ENCODE data around the gene MTERF1.
"Not testable (repeated sequence)": the region's sequence is repeated elsewhere in the genome, so short reads cannot be mapped to it uniquely, and the experiment has no call there.

Gene MTERF1

DNA sequence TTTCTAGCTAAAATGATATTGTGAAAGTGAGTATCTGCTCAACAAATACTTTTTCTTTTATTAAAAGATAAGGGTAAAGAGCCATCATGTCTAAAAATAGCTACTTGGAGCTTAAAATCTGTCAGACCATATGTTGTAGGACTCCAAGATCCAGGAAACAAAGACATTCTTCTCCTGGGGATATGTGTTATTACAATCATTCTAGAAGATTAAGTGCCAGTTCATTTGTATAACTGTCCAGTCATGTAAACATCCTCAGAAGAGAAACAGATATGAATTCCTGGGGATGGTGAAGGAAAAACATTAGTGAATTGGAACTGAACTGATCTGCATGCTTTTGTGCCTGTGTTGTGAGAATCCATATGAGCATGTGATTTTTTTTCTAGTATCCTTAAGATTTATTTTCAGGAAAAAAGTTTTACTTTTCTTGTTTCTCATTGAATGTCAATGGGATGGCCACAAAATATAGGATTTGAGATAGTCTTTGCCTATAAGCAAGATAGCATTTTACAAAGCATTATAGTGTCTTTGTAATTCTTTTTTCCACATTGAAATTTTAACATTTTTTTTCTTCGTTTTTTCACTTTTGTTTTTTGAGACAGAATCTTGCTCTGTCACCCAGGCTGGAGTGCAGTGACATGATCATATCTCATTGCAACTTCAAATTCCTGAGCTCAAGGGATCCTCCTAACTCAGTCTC, 14.4 kb upstream of the MTERF1 start:
- H3K27me3 Mint-ChIP-seq, result peaks cover 1% of the 10 kb centered on the region
- intact Hi-C loops (cut with micrococcal nuclease), result no loop called here
- no peaks in the 10 kb centered on the region for H3K9me3 Mint-ChIP-seq
- no peak overlapping the region for H3K4me3 Mint-ChIP-seq
- no peaks in the 10 kb centered on the region for H3K36me3 Mint-ChIP-seq (ENCODE audit: low read depth)
- H3K4me1 Mint-ChIP-seq (ENCODE audit: low read depth), result no peaks in the 10 kb centered on the region
- H3K27ac Mint-ChIP-seq, result no peak overlapping the region

DNA sequence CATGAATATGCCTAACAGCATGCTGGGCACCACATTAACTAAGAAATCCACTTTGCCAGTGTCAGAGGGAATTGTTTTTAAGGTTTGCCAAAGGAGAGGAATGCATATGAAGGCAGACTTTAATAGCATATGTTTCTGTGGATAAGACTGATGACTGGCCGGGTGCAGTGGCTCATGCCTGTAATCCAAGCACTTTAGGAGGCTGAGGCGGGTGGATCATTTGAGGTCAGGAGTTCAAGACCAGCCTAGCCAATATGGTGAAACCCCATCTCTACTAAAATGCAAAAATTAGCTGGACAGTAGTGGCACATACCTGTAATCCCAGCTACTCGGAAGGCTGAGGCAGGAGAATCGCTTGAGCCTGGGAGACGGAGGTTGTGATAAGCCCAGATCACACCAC, 13.2 kb upstream of the MTERF1 start:
- H3K4me3 Mint-ChIP-seq; H3K27ac Mint-ChIP-seq; intact Hi-C loops (cut with micrococcal nuclease); H3K9me3 Mint-ChIP-seq; H3K4me1 Mint-ChIP-seq (ENCODE audit: low read depth); H3K36me3 Mint-ChIP-seq (ENCODE audit: low read depth); H3K27me3 Mint-ChIP-seq: not testable (repeated sequence)

DNA sequence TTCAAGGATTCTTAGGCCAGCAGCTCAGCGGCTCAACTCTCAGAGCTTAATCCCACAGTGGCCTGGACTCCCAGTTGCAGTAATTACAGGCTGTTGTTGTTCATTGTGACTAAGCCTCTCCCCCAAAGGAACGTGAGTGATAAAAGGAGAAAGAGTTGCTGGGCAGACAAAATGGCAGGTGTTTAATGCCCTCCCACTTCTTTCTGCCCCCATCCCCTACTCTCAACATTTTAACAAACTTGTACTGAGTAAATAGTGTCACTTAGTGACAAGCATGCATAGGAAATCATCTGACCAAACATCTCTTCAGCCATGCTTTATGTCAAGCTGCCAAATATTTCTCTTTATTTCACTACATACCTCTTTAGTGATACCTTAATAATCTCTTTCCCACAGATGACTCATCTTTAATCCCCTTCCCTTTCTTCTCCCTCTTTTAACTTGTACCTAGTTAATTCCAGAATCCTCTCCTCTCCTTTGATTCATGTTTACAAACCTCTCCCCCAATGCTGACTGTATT, 12.4 kb upstream of the MTERF1 start:
- H3K27ac Mint-ChIP-seq, result no peak overlapping the region
- intact Hi-C loops (cut with micrococcal nuclease), result no loop called here
- peaks cover 10% of the 10 kb centered on the region for H3K9me3 Mint-ChIP-seq

DNA sequence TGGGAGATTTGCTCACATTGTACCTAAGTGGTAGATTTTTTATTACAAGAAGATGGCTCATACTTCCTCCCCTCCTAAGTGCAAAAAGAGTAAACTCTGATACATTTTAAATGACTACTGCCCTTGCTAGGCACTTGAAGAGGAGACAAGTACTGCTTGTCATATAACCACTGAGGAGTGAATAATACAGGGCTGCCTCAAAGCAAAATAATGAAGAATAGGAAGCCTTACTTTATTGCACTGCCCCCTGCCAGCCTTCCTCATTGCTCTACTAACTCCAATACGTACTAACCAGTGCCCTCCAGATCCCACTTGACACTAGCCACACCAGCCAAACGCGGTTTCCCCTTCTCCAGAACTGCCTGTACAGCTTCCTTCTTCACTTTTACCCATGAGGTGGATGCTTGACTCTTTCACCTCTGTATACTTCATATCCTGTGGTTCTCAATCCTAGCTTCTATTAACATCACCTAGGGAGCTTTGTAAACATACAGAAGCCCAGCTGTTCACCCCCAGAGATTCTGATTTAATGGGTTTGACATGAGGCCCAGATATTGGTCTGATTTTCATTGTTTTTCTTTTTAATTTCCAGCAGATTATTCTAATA, 11.7 kb upstream of the MTERF1 start:
- Mint-ChIP-seq H3K27ac (no peak overlapping the region), H3K4me3 (no peak overlapping the region), H3K4me1 (ENCODE audit: low read depth) (no peaks in the 10 kb centered on the region), H3K27me3 (peaks cover 1% of the 10 kb centered on the region), H3K36me3 (ENCODE audit: low read depth) (no peaks in the 10 kb centered on the region), H3K9me3 (peaks cover 12% of the 10 kb centered on the region)
- intact Hi-C loops (cut with micrococcal nuclease), result no loop called here

More for the DNA sequence above, 12.4 kb upstream of the MTERF1 start:
- peaks cover 1% of the 10 kb centered on the region for H3K27me3 Mint-ChIP-seq
- H3K4me3 Mint-ChIP-seq, result no peak overlapping the region
- no peaks in the 10 kb centered on the region for H3K4me1 Mint-ChIP-seq (ENCODE audit: low read depth)
- H3K36me3 Mint-ChIP-seq (ENCODE audit: low read depth), result no peaks in the 10 kb centered on the region

DNA sequence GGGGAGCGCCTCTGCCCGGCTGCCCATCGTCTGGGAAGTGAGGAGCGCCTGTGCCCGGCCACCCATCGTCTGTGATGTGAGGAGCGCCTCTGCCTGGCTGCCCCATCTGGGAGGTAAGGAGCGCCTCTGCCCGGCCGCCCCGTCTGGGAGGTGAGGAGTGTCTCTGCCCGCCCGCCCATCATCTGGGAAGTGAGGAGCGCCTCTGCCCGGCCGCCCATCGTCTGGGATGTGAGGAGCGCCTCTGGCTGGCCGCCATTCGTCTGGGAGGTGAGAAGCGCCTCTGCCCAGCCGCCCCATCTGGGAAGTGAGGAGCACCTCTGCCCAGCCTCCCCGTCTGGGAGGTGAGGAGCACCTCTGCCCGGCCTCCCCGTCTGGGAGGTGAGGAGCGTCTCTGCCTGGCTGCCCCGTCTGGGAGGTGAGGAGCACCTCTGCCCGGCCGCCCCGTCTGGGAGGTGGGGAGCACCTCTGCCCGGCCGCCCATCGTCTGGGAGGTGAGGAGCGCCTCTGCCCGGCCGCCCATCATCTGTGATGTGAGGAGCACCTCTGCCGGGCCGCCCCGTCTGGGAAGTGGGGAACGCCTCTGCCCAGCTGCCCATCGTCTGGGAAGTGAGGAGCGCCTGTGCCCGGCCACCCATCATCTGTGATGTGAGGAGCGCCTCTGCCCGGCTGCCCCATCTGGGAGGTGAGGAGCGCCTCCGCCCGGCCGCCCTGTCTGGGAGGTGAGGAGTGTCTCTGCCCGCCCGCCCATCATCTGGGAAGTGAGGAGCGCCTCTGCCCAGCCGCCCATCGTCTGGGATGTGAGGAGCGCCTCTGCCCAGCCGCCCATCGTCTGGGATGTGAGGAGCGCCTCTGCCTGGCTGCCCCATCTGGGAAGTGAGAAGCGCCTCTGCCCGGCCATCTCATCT, 8.0 kb upstream of the MTERF1 start:
- H3K36me3 Mint-ChIP-seq (ENCODE audit: low read depth); H3K4me1 Mint-ChIP-seq (ENCODE audit: low read depth); H3K4me3 Mint-ChIP-seq; H3K27me3 Mint-ChIP-seq; intact Hi-C loops (cut with micrococcal nuclease); H3K27ac Mint-ChIP-seq: not testable (repeated sequence)
- H3K9me3 Mint-ChIP-seq, result peaks cover 21% of the 10 kb centered on the region

DNA sequence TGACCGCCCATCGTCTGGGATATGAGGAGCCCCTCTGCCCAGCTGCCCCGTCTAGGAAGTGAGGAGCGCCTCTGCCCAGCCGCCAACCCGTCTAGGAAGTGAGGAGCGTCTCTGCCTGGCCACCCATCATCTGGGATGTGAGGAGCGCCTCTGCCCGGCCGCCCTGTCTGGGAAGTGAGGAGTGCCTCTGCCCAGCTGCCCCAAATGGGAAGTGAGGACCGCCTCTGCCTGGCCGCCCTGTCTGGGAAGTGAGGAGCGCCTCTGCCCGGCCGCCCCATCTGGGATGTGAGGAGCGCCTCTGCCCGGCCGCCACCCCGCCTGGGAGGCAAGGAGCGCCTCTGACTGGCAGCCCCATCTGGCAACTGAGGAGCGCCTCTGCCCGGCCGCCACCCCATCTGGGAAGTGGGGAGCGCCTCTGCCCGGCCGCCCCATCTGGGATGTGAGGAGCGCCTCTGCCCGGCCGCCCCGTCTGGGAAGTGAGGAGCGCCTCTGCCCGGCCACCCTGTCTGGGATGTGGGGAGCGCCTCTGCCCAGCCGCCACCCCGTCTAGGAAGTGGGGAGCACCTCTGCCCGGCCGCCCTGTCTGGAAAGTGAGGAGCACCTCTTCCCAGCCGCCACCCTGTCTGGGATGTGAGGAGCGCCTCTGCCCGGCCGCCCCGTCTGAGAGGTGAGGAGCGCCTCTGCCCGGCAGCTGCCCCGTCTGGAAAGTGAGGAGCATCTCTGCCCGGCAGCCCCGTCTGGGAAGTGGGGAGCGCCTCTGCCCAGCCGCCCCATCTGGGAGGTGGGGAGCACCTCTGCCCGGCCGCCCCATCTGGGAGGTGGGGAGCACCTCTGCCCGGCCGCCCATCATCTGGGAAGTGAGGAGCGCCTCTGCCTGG, 7.1 kb upstream of the MTERF1 start:
- H3K27ac Mint-ChIP-seq; H3K27me3 Mint-ChIP-seq; H3K4me1 Mint-ChIP-seq (ENCODE audit: low read depth); H3K4me3 Mint-ChIP-seq; H3K36me3 Mint-ChIP-seq (ENCODE audit: low read depth); intact Hi-C loops (cut with micrococcal nuclease): not testable (repeated sequence)
- peaks cover 21% of the 10 kb centered on the region for H3K9me3 Mint-ChIP-seq

DNA sequence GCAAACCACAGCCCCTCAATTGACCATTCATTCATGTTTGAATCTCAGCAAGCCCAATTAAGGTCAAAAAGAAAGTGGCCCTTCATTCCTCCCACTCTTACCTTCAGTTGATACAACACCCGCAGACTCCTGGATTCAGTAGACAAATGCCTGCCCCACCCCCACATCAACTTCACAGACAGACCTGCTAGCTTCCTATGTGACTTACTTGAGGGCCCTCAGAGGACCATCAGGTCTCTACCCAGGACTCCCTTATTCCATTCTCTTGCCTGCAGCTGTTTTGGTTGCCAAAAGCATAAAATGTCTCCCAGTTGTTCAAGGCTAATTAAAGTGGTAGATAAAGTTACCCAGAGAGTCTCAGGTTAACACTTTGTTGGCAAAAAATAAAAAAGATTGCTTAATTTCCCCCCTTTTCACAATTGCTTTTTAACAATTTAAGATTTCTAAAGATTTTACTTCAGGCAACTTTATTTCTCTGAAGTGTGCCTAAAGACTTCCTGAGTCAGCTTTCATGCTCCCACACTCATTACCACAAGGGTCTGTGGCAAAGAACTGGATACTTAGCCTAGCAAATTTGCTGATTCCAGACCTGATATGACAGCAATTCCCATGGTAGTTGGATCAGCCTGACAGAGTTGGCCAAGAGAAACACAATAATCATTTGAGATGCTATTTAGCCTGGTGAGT, 3.3 kb upstream of the MTERF1 start:
- intact Hi-C loops (cut with micrococcal nuclease), result loop anchor here (5.0 kb wide), 1 partner anchor 563 kb away; the partner anchor contains the start of gene GATAD1
- Mint-ChIP-seq H3K36me3 (ENCODE audit: low read depth) (peaks cover 9% of the 10 kb centered on the region), H3K27ac (no peak overlapping the region), H3K4me3 (no peak overlapping the region), H3K27me3 (peaks cover 2% of the 10 kb centered on the region), H3K9me3 (peaks cover 14% of the 10 kb centered on the region), H3K4me1 (ENCODE audit: low read depth) (peaks cover 4% of the 10 kb centered on the region)

DNA sequence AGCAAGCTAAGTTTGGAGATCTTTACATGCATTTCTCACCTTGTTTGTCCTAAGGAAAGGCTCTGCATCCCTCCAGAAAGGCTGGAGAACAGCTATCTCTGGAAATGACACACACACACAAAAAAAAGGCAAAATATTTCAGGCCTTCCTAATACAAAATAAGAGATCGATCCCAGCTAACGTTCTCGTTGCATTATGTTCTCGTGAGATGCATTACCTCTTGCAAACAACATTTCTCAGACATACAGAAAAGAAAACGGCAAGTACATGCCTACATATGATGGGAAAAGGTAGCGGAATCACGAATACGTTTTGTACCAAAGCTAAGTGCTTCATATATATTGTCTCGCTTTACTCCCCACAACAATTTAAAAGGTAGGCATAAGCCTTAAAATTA, 488 bp downstream of the MTERF1 start:
- Mint-ChIP-seq H3K27ac (peak overlapping the region; percentile 79), H3K4me1 (ENCODE audit: low read depth) (peaks cover 23% of the 10 kb centered on the region), H3K4me3 (peak overlapping the region; percentile 93), H3K27me3 (peaks cover 2% of the 10 kb centered on the region), H3K9me3 (no peaks in the 10 kb centered on the region), H3K36me3 (ENCODE audit: low read depth) (peaks cover 30% of the 10 kb centered on the region)
- intact Hi-C loops (cut with micrococcal nuclease), result loop anchor here (1.0 to 5.0 kb wide), 3 partner anchors 49 to 567 kb away; partner anchors contain the start of genes AKAP9 and GATAD1

DNA sequence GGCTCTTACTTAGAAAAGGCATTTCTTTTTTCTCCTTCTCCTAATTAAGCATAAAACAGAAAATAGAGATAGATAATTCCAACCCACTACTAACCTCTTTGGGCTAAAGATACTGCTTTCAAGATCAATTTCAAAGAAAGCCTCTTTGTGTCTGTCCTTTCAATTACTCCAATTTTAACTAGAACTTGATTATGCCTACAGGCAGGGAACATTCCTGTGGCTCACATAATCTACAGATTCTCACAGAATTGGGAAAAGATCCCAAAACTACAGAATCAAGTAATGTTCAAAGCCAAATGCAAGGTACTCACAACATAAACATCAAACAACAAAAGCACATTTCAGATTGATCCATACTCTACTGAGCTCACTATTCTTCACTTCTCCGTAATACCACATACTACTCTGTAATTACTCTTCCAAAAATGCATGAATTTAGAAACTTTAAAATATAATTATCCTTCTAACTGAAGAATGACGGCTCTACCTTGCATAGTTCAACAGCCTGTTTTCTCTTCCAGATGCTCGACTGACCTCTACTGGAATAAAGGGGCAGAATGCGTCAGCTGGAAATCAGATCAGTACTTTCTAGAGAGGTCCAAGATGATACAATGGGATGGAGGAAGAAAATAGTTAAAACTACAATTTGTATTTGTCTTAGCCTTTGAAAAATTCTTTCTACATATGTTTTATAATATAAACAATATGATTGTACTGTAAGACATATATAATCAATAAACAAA, 3.9 kb downstream of the MTERF1 start:
- no peak overlapping the region for H3K27ac Mint-ChIP-seq
- intact Hi-C loops (cut with micrococcal nuclease), result loop anchor here (10.0 kb wide), 1 partner anchor 792 kb away; no protein-coding TSS in a partner anchor
- no peaks in the 10 kb centered on the region for H3K9me3 Mint-ChIP-seq
- peaks cover 23% of the 10 kb centered on the region for H3K4me1 Mint-ChIP-seq (ENCODE audit: low read depth)
- no peak overlapping the region for H3K4me3 Mint-ChIP-seq
- H3K27me3 Mint-ChIP-seq, result no peaks in the 10 kb centered on the region
- H3K36me3 Mint-ChIP-seq (ENCODE audit: low read depth), result peaks cover 47% of the 10 kb centered on the region

DNA sequence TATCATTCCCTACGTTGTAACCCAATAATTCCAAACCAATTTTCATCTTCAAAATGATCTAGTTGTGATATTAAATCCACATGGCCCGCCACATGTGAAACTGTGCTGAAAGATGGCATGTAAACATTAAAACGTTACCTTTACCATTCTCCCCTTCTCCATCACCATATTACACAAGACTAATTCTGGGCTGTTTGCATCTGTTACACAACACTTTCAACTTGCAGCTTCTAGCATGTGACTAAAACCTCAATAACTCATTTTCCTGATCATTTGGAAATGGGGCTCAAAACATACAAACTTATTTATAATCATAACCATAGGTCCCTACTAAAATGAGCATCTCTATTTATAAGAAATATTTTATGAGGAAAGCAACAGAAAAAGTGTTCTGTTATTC, 4.7 kb downstream of the MTERF1 start:
- H3K36me3 Mint-ChIP-seq (ENCODE audit: low read depth), result peaks cover 47% of the 10 kb centered on the region
- intact Hi-C loops (cut with micrococcal nuclease), result loop anchor here (10.0 kb wide), 1 partner anchor 791 kb away; no protein-coding TSS in a partner anchor
- H3K4me3 Mint-ChIP-seq, result no peak overlapping the region
- no peaks in the 10 kb centered on the region for H3K9me3 Mint-ChIP-seq
- no peak overlapping the region for H3K27ac Mint-ChIP-seq
- peaks cover 29% of the 10 kb centered on the region for H3K4me1 Mint-ChIP-seq (ENCODE audit: low read depth)
- H3K27me3 Mint-ChIP-seq, result no peaks in the 10 kb centered on the region

DNA sequence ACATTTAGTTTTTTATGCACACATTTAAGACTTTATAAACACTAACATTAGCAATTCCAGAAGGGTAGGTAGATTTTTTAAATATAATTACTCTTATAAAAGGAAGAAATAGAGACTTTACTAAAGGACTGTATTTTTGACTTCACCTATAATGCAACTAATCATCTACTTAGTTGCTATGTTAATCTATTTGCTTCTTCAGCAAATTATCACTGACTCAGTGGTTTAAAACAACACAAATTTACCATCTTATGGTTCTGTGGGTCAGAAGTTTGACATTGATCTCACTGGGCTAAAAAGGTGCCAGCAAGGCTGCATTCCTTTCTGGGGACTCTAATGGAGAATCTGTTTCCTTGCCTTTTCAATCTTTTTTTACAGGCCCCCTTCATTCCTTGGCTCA, 7.6 kb downstream of the MTERF1 start:
- no peak overlapping the region for H3K27ac Mint-ChIP-seq
- intact Hi-C loops (cut with micrococcal nuclease), result loop anchor here (10.0 kb wide), 1 partner anchor 788 kb away; no protein-coding TSS in a partner anchor
- H3K27me3 Mint-ChIP-seq, result no peaks in the 10 kb centered on the region
- no peaks in the 10 kb centered on the region for H3K9me3 Mint-ChIP-seq
- H3K36me3 Mint-ChIP-seq (ENCODE audit: low read depth), result peaks cover 37% of the 10 kb centered on the region
- no peak overlapping the region for H3K4me3 Mint-ChIP-seq
- peaks cover 20% of the 10 kb centered on the region for H3K4me1 Mint-ChIP-seq (ENCODE audit: low read depth)

DNA sequence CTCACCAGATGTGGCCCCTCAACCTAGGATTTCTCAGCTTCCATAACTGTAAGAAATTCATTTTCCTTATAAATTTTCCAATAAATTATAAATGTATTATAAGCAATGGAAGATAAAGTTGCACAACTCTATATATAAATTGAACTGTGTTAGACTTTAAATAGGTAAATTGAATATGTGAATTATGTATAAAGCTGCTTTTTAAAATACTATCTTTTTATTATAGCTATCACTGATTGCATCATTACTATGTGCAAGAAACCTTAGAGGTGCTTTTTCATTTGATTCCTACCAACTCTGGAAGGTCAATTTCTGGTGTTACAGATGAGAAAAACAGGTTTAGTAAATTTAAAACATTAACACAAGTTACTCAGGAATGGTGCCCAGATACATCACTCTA, 8.4 kb downstream of the MTERF1 start:
- H3K4me3 Mint-ChIP-seq, result no peak overlapping the region
- no peak overlapping the region for H3K27ac Mint-ChIP-seq
- peaks cover 12% of the 10 kb centered on the region for H3K4me1 Mint-ChIP-seq (ENCODE audit: low read depth)
- intact Hi-C loops (cut with micrococcal nuclease), result loop anchor here (10.0 kb wide), 1 partner anchor 787 kb away; no protein-coding TSS in a partner anchor
- H3K27me3 Mint-ChIP-seq, result no peaks in the 10 kb centered on the region
- H3K9me3 Mint-ChIP-seq, result no peaks in the 10 kb centered on the region
- H3K36me3 Mint-ChIP-seq (ENCODE audit: low read depth), result peaks cover 29% of the 10 kb centered on the region
